Measurements from ENCODE around the gene COL18A1. TPM values are rescaled to one million over a fixed set of nuclear protein-coding genes. Genes with fewer than 3 reads are reported as not detected.

COL18A1 gene
- polyA plus RNA-seq, 1 donor (not counting 4 experiments of a cell fraction or from before 2014, with no cell fraction given), result 13.0 TPM

DNA sequence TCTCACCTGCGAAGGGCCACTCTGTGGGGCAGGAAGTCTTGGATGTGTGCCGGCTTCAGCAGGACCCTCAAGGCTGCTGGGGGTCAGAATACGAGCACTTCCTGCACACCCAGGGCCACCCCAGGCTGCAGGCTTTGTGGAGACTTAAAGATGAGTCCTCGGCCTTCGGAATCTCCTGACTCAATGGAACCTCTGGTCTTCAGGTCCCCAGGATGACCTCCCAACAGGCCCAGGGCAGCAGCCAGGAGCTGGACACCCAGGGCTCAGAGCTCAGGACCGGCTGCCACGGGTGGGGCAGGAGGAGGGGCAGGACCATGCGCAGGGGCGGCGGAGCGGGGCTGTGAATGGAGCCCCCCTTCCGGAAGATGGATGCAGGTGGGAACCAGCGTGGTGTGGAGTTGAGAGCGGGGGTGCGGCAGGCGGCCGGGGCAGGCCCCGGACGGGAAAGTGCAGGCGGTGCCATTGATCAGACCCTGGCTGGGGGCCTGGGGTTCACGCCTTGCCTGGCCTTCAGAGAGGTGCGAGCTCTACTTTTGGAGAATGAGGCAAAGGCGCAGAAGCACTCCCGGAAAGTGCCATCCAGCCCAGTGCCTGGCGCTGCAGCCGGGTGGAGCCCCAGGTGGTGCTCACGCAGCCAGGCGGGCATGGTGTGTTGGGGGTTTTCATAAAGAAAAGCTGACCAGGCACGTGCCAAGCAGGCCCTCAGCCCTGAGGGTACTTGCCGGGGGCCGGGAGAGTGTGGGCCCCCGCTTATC is 10.4 kb downstream of the COL18A1 start:
- no peak overlapping the region for H3K9ac ChIP-seq (ENCODE audit: control insufficient read depth, extremely low read depth, insufficient read depth, low read length)
- dilution Hi-C loops (cut with MboI; ENCODE audit: extremely low pct_ligation_motif_present, low sequenced_read_pairs), result no loop called here

DNA sequence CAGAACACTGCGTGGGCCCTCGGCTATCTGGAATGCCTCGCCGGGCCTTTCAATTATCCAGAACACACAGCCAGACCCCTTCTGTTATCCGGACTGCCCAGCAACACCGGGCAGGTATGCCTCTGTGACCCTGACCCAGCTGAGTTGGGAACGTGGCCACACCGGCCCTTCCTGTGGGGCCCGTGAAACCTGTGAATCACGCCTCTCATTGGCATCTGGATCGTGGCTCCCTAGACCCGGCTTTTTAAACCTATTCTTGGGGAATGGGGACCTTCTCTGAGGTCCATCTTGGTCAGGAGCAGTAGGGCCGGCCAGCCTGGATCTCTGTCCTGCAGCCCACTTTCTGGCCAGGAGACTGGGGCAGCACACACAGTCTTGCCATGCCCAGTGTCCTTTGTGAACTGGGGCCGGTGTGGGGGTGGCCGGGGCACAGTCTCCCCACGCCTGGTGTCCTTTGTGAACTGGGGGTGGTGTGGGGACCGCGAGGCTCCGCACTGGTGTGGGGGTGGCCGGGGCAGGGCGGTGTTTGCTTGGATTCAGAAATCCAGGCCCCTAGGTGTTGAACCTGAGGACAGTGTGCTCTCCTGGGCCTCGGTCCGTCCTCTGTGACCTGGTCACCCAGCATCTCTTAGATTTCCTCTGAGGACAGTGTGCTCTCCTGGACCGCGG is 11.1 kb downstream of the COL18A1 start:
- Histone ChIP-seq H3K79me2 (ENCODE audit: control insufficient read depth, insufficient read depth, low read length) (peaks cover 52% of the 10 kb centered on the region), H2AFZ (ENCODE audit: control insufficient read depth, low read length) (no peak overlapping the region), H3K4me2 (ENCODE audit: control insufficient read depth, extremely low read depth, insufficient read depth, low read depth, low read length) (no peak overlapping the region), H3K4me1 (ENCODE audit: control insufficient read depth, extremely low read depth, insufficient read depth, low read length) (peaks cover 2% of the 10 kb centered on the region), H3K9ac (ENCODE audit: control insufficient read depth, extremely low read depth, insufficient read depth, low read length) (no peak overlapping the region), H4K20me1 (ENCODE audit: control insufficient read depth, extremely low read depth, insufficient read depth, low read length) (peaks cover 3% of the 10 kb centered on the region), H3K4me3 (ENCODE audit: control insufficient read depth in 2 of 3, extremely low read depth in 1 of 3, insufficient read depth in 2 of 3, low read depth in 1 of 3, low read length in 3 of 3) (no peak overlapping the region), H3K36me3 (ENCODE audit: control insufficient read depth in 2 of 2, extremely low read depth in 1 of 2, insufficient read depth in 2 of 2, low read length in 2 of 2) (no peaks in the 10 kb centered on the region), H3K27me3 (ENCODE audit: control insufficient read depth, extremely low read depth, insufficient read depth, low read length) (no peaks in the 10 kb centered on the region), H3K9me1 (ENCODE audit: control insufficient read depth, extremely low read depth, insufficient read depth, low read length) (no peaks in the 10 kb centered on the region), H3K9me3 (ENCODE audit: control insufficient read depth, low read depth, low read length) (no peaks in the 10 kb centered on the region), H3K27ac (ENCODE audit: control insufficient read depth, insufficient read depth, low read length) (no peak overlapping the region)
- DNase-seq (ENCODE audit: low read depth, low spot score), result no peak
- TF ChIP-seq EZH2 (IDR thresholded peaks at IDR 0.05; ENCODE audit: low read length) (no peak), CTCF (optimal IDR thresholded peaks at IDR 0.05 in 1 of 3, IDR thresholded peaks at IDR 0.05 in 1 of 3, conservative IDR thresholded peaks at IDR 0.05 in 1 of 3; ENCODE audit: extremely low read depth in 1 of 3, insufficient read depth in 2 of 3, low read length in 3 of 3) (no peak)
- dilution Hi-C loops (cut with MboI; ENCODE audit: extremely low pct_ligation_motif_present, low sequenced_read_pairs), result no loop called here
- FAIRE-seq, result no peak

More for the DNA sequence above, 10.4 kb downstream of the COL18A1 start:
- Histone ChIP-seq H3K9me1 (ENCODE audit: control insufficient read depth, extremely low read depth, insufficient read depth, low read length) (no peaks in the 10 kb centered on the region), H3K27me3 (ENCODE audit: control insufficient read depth, extremely low read depth, insufficient read depth, low read length) (no peaks in the 10 kb centered on the region), H3K4me2 (ENCODE audit: control insufficient read depth, extremely low read depth, insufficient read depth, low read depth, low read length) (no peak overlapping the region), H2AFZ (ENCODE audit: control insufficient read depth, low read length) (no peak overlapping the region), H3K79me2 (ENCODE audit: control insufficient read depth, insufficient read depth, low read length) (peaks cover 57% of the 10 kb centered on the region), H3K36me3 (ENCODE audit: control insufficient read depth in 2 of 2, extremely low read depth in 1 of 2, insufficient read depth in 2 of 2, low read length in 2 of 2) (no peaks in the 10 kb centered on the region), H3K4me3 (ENCODE audit: control insufficient read depth in 2 of 3, extremely low read depth in 1 of 3, insufficient read depth in 2 of 3, low read depth in 1 of 3, low read length in 3 of 3) (no peak overlapping the region), H3K9me3 (ENCODE audit: control insufficient read depth, low read depth, low read length) (no peaks in the 10 kb centered on the region), H4K20me1 (ENCODE audit: control insufficient read depth, extremely low read depth, insufficient read depth, low read length) (peaks cover 2% of the 10 kb centered on the region), H3K27ac (ENCODE audit: control insufficient read depth, insufficient read depth, low read length) (no peak overlapping the region), H3K4me1 (ENCODE audit: control insufficient read depth, extremely low read depth, insufficient read depth, low read length) (peaks cover 8% of the 10 kb centered on the region)
- no peak for TF ChIP-seq CTCF (optimal IDR thresholded peaks at IDR 0.05 in 1 of 3, IDR thresholded peaks at IDR 0.05 in 1 of 3, conservative IDR thresholded peaks at IDR 0.05 in 1 of 3; ENCODE audit: extremely low read depth in 1 of 3, insufficient read depth in 2 of 3, low read length in 3 of 3)
- TF ChIP-seq EZH2 (IDR thresholded peaks at IDR 0.05; ENCODE audit: low read length), result no peak
- FAIRE-seq, result no peak
- no peak for DNase-seq (ENCODE audit: low read depth, low spot score)

Measured in keratinocyte (primary cell).